T-helper 1 cell treated with Interleukin-12 subunit alpha and Interleukin-12 subunit beta and Interleukin-4 antibody, amounts not matched to agents 30 μg/mL and 1 μg/mL, for 36 hours (primary cell): Measurements from ENCODE around the gene ZNF17.

Source experiments
- H3K27ac Mint-ChIP-seq: one replicate; pipeline ENCODE4 v1.8.0; 2021; ENCODE audit warnings: mild to moderate bottlenecking, mixed read lengths
- H3K27me3 Mint-ChIP-seq: one replicate; pipeline ENCODE4 v1.8.0; 2021; ENCODE audit warnings: low read depth, mixed read lengths
- H3K36me3 Mint-ChIP-seq: one replicate; pipeline ENCODE4 v1.8.0; 2021; ENCODE audit warnings: low read depth, mixed read lengths
- H3K4me1 Mint-ChIP-seq: one replicate; pipeline ENCODE4 v1.8.0; 2021; ENCODE audit warnings: low read depth, mixed read lengths
- H3K4me3 Mint-ChIP-seq: one replicate; pipeline ENCODE4 v1.8.0; 2021; ENCODE audit warnings: mild to moderate bottlenecking, moderate library complexity, mixed read lengths
- H3K9me3 Mint-ChIP-seq: one replicate; pipeline ENCODE4 v1.8.0; 2021; ENCODE audit warnings: mixed read lengths

The ZNF17 gene

GRCh38 chr19:57452307-57452706 lies 41.3 kb downstream of the ZNF17 start:
- Mint-ChIP-seq H3K27me3 (no peaks in the 10 kb centered on the region), H3K9me3 (peaks cover 63% of the 10 kb centered on the region), H3K27ac (no peak overlapping the region), H3K4me1 (no peaks in the 10 kb centered on the region), H3K4me3 (no peak overlapping the region), H3K36me3 (peaks cover 10% of the 10 kb centered on the region)

GRCh38 chr19:57465680-57466381 lies 54.9 kb downstream of the ZNF17 start:
- Mint-ChIP-seq H3K36me3 (peaks cover 4% of the 10 kb centered on the region), H3K9me3 (peaks cover 63% of the 10 kb centered on the region)

DNA sequence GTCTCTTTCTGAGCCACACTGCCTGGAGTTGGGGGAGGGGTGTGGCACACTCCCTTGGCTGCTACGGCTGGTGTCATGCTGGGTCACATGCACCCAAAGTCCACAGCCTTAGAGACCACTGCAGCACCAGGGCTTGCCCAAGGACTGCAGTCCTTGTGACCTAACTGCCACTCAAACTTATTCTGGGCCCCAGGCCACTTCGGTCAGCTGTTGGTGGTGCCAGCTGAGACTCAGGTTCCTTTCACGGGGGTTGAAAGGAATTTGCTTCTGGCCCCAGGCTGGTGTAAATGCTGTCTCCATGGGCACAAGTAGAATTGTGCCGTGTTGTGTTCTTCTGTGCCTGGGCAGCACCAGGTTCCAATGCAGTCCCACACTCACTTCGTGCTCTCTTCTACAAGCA lies 55.5 kb downstream of the ZNF17 start:
- H3K36me3 Mint-ChIP-seq: peaks cover 5% of the 10 kb centered on the region
- no peaks in the 10 kb centered on the region for H3K27me3 Mint-ChIP-seq
- no peak overlapping the region for H3K4me3 Mint-ChIP-seq
- no peak overlapping the region for H3K27ac Mint-ChIP-seq
- peaks cover 63% of the 10 kb centered on the region for H3K9me3 Mint-ChIP-seq
- H3K4me1 Mint-ChIP-seq: no peaks in the 10 kb centered on the region

More at GRCh38 chr19:57465680-57466381, 54.9 kb downstream of the ZNF17 start:
- H3K4me1 Mint-ChIP-seq: no peaks in the 10 kb centered on the region
- no peak overlapping the region for H3K4me3 Mint-ChIP-seq
- no peaks in the 10 kb centered on the region for H3K27me3 Mint-ChIP-seq
- no peak overlapping the region for H3K27ac Mint-ChIP-seq
